Measurements from ENCODE around the gene MAS1.
"Not testable (repeated sequence)": the region's sequence is repeated elsewhere in the genome, so short reads cannot be mapped to it uniquely, and the experiment has no call there.

Gene MAS1

DNA sequence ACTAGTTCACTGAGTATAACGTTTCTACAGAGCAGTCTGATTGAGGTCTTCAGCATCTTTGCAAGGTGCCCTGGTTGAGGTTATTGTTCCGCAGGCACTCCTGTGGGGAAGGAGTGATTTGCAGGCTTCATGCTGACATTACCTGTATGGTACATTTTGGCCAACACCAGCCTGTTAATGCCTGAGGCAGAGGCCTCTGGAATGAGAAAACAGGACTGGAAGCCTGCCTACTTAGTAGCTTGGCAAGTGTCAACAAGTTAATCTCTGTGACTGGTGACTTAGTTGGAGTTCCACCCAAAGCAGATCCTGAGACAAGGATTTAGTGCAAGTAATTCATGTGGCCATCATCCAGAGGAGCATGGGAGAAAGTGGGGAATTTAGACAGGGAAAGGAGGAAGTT, 24.6 kb downstream of the MAS1 start:
- H3K36me3 ChIP-seq (ENCODE audit: insufficient read depth, low read length), result no peaks in the 10 kb centered on the region
- no peak for DNase-seq (ENCODE audit: low read depth, low spot score)
- TF ChIP-seq EZH2 (IDR thresholded peaks at IDR 0.05) (no peak), POLR2AphosphoS5 (IDR thresholded peaks at IDR 0.05; ENCODE audit: borderline replicate concordance, low read depth, low read length) (no peak), FOXP2 (optimal IDR thresholded peaks at IDR 0.05; ENCODE audit: control extremely low read depth, extremely low read length, insufficient read depth) (no peak)
- H3K27ac ChIP-seq, result no peak overlapping the region
- H3K9me3 ChIP-seq (ENCODE audit: low read depth, low read length), result no peaks in the 10 kb centered on the region
- H3K9ac ChIP-seq (ENCODE audit: insufficient read length), result no peak overlapping the region
- no peak overlapping the region for H3K4me3 ChIP-seq

DNA sequence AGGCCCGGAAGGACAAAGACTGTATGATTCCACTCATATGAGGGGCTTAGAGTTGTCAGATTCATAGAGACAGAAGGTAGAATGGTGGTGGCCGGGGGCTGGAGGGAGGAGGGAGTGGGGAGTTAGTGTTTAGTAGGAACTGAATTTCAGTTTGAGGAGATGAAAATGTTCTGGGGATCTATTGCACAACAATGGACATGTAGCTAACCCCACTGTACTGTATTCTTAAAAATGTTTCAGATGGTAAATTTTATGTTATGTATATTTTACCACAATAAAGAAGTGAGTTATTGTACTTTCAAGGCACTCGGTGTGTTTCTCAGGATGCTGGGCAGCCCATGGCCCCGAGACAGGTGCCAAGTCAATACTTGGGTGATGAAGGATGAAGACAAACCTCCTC, 25.4 kb downstream of the MAS1 start:
- no peak for DNase-seq (ENCODE audit: low read depth, low spot score)
- no peak overlapping the region for H3K9ac ChIP-seq (ENCODE audit: insufficient read length)
- H3K9me3 ChIP-seq (ENCODE audit: low read depth, low read length), result no peaks in the 10 kb centered on the region
- no peak overlapping the region for H3K27ac ChIP-seq
- TF ChIP-seq POLR2AphosphoS5 (IDR thresholded peaks at IDR 0.05; ENCODE audit: borderline replicate concordance, low read depth, low read length), result no peak
- H3K36me3 ChIP-seq (ENCODE audit: insufficient read depth, low read length), result no peaks in the 10 kb centered on the region
- no peak overlapping the region for H3K4me3 ChIP-seq

DNA sequence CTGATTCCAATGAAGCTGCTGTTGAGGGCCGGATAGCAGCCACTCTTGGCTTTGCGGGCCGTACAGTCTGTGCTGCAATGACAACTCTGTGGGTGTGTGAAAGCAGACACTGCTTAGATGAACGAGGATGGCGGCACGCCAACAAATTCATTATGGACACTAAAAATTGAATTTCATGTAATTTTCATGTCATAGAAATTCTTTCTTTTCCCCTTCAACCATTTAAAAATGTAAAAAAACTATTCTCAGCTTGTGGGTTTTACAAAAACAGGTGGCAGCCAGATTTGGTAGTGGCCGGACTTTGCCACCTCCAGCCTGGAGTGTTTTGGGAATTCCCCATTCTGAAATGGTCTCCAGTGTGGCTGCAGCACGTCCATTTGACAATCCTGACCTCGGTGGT, 26.0 kb downstream of the MAS1 start:
- H3K9ac ChIP-seq (ENCODE audit: insufficient read length), result no peak overlapping the region
- no peak for DNase-seq (ENCODE audit: low read depth, low spot score)
- TF ChIP-seq POLR2AphosphoS5 (IDR thresholded peaks at IDR 0.05; ENCODE audit: borderline replicate concordance, low read depth, low read length) (no peak), FOXP2 (optimal IDR thresholded peaks at IDR 0.05; ENCODE audit: control extremely low read depth, extremely low read length, insufficient read depth) (no peak), EZH2 (IDR thresholded peaks at IDR 0.05) (no peak)

DNA sequence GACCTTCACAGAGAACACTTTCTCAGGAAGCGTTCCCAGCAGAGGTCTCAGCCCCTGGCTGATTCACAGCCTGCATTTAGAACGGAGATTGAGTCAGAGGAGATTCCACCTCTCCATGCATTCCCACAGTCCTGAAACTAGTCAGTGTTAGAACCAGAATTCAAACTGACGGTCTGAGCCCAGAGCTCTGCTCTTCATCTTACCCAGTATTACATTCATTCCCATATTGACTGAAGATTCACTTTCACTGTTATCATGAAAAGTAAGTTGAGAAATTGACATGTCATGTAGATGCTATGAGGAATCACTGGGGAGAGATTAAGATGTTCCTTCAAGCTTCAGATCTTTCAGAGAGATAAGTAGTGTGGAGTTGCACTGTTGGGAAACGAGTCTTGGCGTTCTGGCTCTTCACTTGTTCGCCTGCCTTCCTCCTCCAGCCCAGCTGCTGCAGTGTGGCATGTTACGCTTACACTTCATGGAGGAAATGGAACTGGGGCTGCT, 28.3 kb downstream of the MAS1 start:
- no peak for TF ChIP-seq EZH2 (IDR thresholded peaks at IDR 0.05)
- TF ChIP-seq POLR2AphosphoS5 (IDR thresholded peaks at IDR 0.05; ENCODE audit: borderline replicate concordance, low read depth, low read length), result no peak
- TF ChIP-seq FOXP2 (optimal IDR thresholded peaks at IDR 0.05; ENCODE audit: control extremely low read depth, extremely low read length, insufficient read depth), result no peak
- no peaks in the 10 kb centered on the region for H3K9me3 ChIP-seq (ENCODE audit: low read depth, low read length)
- no peak overlapping the region for H3K9ac ChIP-seq (ENCODE audit: insufficient read length)
- H3K4me3 ChIP-seq, result no peak overlapping the region
- no peaks in the 10 kb centered on the region for H3K36me3 ChIP-seq (ENCODE audit: insufficient read depth, low read length)
- no peak overlapping the region for H3K27ac ChIP-seq
- no peak for DNase-seq (ENCODE audit: low read depth, low spot score)

More for the DNA sequence above, 26.0 kb downstream of the MAS1 start:
- Histone ChIP-seq H3K36me3 (ENCODE audit: insufficient read depth, low read length) (no peaks in the 10 kb centered on the region), H3K27ac (no peak overlapping the region), H3K4me3 (no peak overlapping the region), H3K9me3 (ENCODE audit: low read depth, low read length) (no peaks in the 10 kb centered on the region)

DNA sequence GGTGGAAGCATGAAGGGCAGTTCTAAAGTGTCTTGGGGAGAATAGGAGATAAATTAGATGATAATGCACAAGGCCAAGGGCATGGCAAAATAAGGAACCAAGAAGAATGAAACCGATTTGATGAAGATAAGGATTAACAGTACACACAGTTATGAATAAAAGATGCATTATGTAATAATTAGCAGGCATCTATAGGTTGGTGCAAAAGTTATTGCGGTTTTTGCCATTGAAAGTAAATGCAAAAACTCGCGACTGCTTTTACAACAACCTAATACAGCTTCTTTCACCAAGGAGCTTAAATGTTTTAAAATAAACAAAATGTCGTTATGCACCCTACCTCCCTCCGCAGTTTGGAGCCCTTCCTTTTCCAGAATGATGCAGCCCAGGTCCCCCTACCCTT, 29.0 kb downstream of the MAS1 start:
- no peak for TF ChIP-seq POLR2AphosphoS5 (IDR thresholded peaks at IDR 0.05; ENCODE audit: borderline replicate concordance, low read depth, low read length)
- TF ChIP-seq EZH2 (IDR thresholded peaks at IDR 0.05), result no peak
- no peak for TF ChIP-seq FOXP2 (optimal IDR thresholded peaks at IDR 0.05; ENCODE audit: control extremely low read depth, extremely low read length, insufficient read depth)
- no peak overlapping the region for H3K27ac ChIP-seq
- no peaks in the 10 kb centered on the region for H3K36me3 ChIP-seq (ENCODE audit: insufficient read depth, low read length)
- no peak overlapping the region for H3K4me3 ChIP-seq
- no peaks in the 10 kb centered on the region for H3K9me3 ChIP-seq (ENCODE audit: low read depth, low read length)
- no peak for DNase-seq (ENCODE audit: low read depth, low spot score)
- no peak overlapping the region for H3K9ac ChIP-seq (ENCODE audit: insufficient read length)

DNA sequence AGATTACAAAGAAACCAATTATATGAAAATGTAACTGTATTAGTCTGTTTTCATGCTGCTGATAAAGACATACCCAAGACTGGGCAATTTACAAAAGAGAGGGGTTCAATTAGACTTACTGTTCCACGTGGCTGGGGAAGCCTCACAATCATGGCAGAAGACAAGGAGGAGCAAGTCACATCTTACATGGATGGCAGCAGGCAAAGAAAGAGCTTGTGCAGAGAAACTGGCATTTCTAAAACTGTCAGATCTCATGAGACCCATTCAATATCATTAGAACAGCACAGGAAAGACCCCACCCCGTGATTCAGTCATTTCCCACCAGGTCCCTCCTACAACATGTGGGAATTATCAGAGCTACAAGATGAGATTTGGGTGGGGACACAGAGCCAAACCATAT, 33.4 kb downstream of the MAS1 start:
- H3K9ac ChIP-seq (ENCODE audit: insufficient read length); H3K4me3 ChIP-seq; DNase-seq (ENCODE audit: low read depth, low spot score); H3K27ac ChIP-seq; H3K36me3 ChIP-seq (ENCODE audit: insufficient read depth, low read length); H3K9me3 ChIP-seq (ENCODE audit: low read depth, low read length): not testable (repeated sequence)

DNA sequence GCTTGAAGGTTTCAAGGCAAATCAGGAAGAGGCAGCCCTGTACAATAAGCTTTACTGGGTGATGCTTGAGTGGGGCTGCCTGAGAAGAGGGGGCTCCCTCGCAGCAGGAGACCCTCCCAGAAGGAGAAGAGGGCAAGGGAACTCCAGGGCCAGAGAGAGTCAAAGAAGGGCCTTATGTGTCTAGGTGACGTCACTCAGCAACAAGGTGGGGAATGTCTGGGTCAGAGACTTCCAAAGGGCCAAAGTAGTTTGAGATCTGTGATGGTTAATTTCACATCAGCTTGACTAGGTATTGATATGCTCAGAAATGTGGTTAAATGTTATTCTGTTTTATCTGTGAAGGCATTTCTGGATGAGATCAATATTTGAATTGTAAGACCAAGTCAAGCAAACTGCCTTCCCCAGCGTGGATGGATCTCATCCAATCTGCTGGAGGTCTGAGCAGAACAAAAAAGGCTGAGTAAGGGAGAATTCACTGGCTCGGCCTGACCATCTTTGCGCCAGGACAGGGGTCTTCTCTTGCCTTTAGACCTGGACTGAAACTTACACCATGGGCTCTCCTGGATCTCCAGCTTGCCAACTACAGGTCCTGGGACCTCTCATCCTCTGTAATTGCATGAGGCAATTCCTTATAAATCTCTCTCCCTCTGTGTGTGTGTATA, 35.9 kb downstream of the MAS1 start:
- TF ChIP-seq FOXP2 (optimal IDR thresholded peaks at IDR 0.05; ENCODE audit: control extremely low read depth, extremely low read length, insufficient read depth), result no peak
- no peak for TF ChIP-seq EZH2 (IDR thresholded peaks at IDR 0.05)
- no peak for TF ChIP-seq POLR2AphosphoS5 (IDR thresholded peaks at IDR 0.05; ENCODE audit: borderline replicate concordance, low read depth, low read length)
- Histone ChIP-seq H3K36me3 (ENCODE audit: insufficient read depth, low read length) (no peaks in the 10 kb centered on the region), H3K4me3 (no peak overlapping the region), H3K27ac (no peak overlapping the region), H3K9me3 (ENCODE audit: low read depth, low read length) (no peaks in the 10 kb centered on the region), H3K9ac (ENCODE audit: insufficient read length) (no peak overlapping the region)
- no peak for DNase-seq (ENCODE audit: low read depth, low spot score)

DNA sequence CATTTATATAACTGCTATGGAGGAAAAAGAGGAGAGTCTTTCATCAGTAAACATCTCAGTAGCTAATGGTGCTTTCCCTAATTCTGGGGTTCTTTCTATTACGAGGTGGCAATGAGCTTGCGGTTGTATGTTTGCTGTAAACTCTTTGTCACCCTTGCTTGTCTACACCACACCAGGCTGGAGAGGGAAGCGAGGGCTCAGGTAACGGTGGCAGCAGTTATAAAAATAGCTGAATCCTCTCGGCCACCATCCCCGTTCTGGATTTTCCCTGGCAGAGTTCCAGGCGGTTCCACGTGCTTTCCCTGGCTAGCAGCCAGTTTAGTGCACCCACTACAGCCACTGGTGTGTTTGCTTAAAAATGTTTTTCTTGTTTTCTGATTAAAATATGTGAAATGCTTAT, 39.0 kb downstream of the MAS1 start:
- Histone ChIP-seq H3K27ac (no peak overlapping the region), H3K9me3 (ENCODE audit: low read depth, low read length) (no peaks in the 10 kb centered on the region), H3K9ac (ENCODE audit: insufficient read length) (no peak overlapping the region), H3K36me3 (ENCODE audit: insufficient read depth, low read length) (no peaks in the 10 kb centered on the region), H3K4me3 (no peak overlapping the region)
- no peak for TF ChIP-seq POLR2AphosphoS5 (IDR thresholded peaks at IDR 0.05; ENCODE audit: borderline replicate concordance, low read depth, low read length)
- DNase-seq (ENCODE audit: low read depth, low spot score), result no peak

DNA sequence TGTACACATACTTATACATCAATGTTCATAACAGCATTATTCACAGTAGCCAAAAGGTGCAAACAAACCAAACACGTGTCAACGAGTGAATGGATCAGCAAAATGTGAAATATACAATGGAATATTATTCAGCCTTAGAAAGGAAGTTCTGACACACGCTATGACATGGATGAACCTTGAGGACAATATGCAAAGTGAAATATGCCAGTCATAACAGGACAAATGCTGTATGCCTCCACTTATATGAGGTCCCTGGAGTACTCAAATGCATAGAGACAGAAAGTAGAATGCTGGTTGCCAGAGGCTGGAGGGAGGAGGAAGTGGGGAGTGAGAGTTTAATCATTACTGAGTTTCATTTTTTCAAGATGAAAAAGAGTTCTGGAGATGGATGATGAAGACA, 40.3 kb downstream of the MAS1 start:
- Histone ChIP-seq H3K4me3 (no peak overlapping the region), H3K9me3 (ENCODE audit: low read depth, low read length) (no peaks in the 10 kb centered on the region), H3K27ac (no peak overlapping the region), H3K9ac (ENCODE audit: insufficient read length) (no peak overlapping the region), H3K36me3 (ENCODE audit: insufficient read depth, low read length) (no peaks in the 10 kb centered on the region)
- no peak for DNase-seq (ENCODE audit: low read depth, low spot score)
- TF ChIP-seq POLR2AphosphoS5 (IDR thresholded peaks at IDR 0.05; ENCODE audit: borderline replicate concordance, low read depth, low read length) (no peak), FOXP2 (optimal IDR thresholded peaks at IDR 0.05; ENCODE audit: control extremely low read depth, extremely low read length, insufficient read depth) (no peak), EZH2 (IDR thresholded peaks at IDR 0.05) (no peak)

Measured in SK-N-MC (cell line).